ENCODE data around the gene PLEKHN1. TPM values are rescaled to one million over a fixed set of nuclear protein-coding genes. Genes with fewer than 3 reads are reported as not detected.

Gene PLEKHN1
- total RNA-seq, 1 experiment from 2014 or later: 9.1 TPM

- Histone ChIP-seq H3K4me3 (peak overlapping the region; percentile 29; the same call in 1 of the 2 replicates), H3K27me3 (ENCODE audit: insufficient read depth, low read depth) (no peaks in the 10 kb centered on the region), H3K4me2 (peak overlapping the region; percentile 56), H3F3A (ENCODE audit: insufficient read depth, low read depth) (peaks cover 41% of the 10 kb centered on the region), H3K9me2 (ENCODE audit: insufficient read depth) (no peaks in the 10 kb centered on the region), H3K79me2 (ENCODE audit: low read depth) (peaks cover 36% of the 10 kb centered on the region), H4K20me1 (ENCODE audit: insufficient read depth) (no peaks in the 10 kb centered on the region), H3K4me1 (replicated peaks; ENCODE audit: insufficient read depth) (peaks cover 26% of the 10 kb centered on the region), H3K9me3 (ENCODE audit: insufficient read depth, low read depth) (no peaks in the 10 kb centered on the region), H2AFZ (no peak overlapping the region; the same call in 1 of the 2 replicates), H3K36me3 (ENCODE audit: low read depth) (no peaks in the 10 kb centered on the region), H3K27ac (no peak overlapping the region)
- DNase-seq: peak; percentile 63 to 88
- BruUV-seq (replicated peaks): no TSS peak
- ChIA-PET CTCF (interaction anchor here (0.6 to 1.0 kb wide), 4 partner anchors 45 to 558 kb away, joined by 3 to 6 read pairs (median 4); partner anchors contain the start of gene RNF223), POLR2A (ENCODE audit: unreplicated experiment) (interaction anchor here (0.6 to 0.8 kb wide), 2 partner anchors 14 to 18 kb away, joined by 5 read pairs; no protein-coding TSS in a partner anchor)
- intact Hi-C loops (cut with micrococcal nuclease; ENCODE audit: unreplicated experiment): no loop called here
- TF ChIP-seq CTCF (conservative IDR thresholded peaks at IDR 0.05) (peak; percentile 63), EZH2 (IDR thresholded peaks at IDR 0.05; ENCODE audit: low read depth) (no peak)
Measured at GRCh38 chr1:1019122-1019999, 53.1 kb downstream of the PLEKHN1 start.

GRCh38 chr1:1020000-1020404, 53.7 kb downstream of the PLEKHN1 start, which contains the start of gene AGRN:
Gene AGRN (plus strand): TSS chr1:1020120. CDS start chr1:1020173, 53 bp downstream.
- TF ChIP-seq CTCF (conservative IDR thresholded peaks at IDR 0.05) (no peak), EZH2 (IDR thresholded peaks at IDR 0.05; ENCODE audit: low read depth) (no peak)
- Histone ChIP-seq H3K4me3 (peak within 1 kb of the TSS; percentile 80), H3K27ac (peak within 1 kb of the TSS; percentile 76), H3K27me3 (ENCODE audit: insufficient read depth, low read depth) (no peaks in the 10 kb centered on the region), H3F3A (ENCODE audit: insufficient read depth, low read depth) (peaks cover 40% of the 10 kb centered on the region), H3K36me3 (ENCODE audit: low read depth) (no peaks in the 10 kb centered on the region), H3K4me1 (replicated peaks; ENCODE audit: insufficient read depth) (peaks cover 32% of the 10 kb centered on the region), H2AFZ (peak within 1 kb of the TSS; percentile 42; the same call in 1 of the 2 replicates), H3K9me2 (ENCODE audit: insufficient read depth) (no peaks in the 10 kb centered on the region), H3K9me3 (ENCODE audit: insufficient read depth, low read depth) (no peaks in the 10 kb centered on the region), H3K79me2 (ENCODE audit: low read depth) (peaks cover 40% of the 10 kb centered on the region), H3K4me2 (peak within 1 kb of the TSS; percentile 95), H4K20me1 (ENCODE audit: insufficient read depth) (no peaks in the 10 kb centered on the region)
- intact Hi-C loops (cut with micrococcal nuclease; ENCODE audit: unreplicated experiment): loop anchor here (5.0 kb wide), 1 partner anchor 52 kb away; the partner anchor contains the start of gene RNF223
- DNase-seq: peak in 1 of 2 experiments; percentile 57
- ChIA-PET POLR2A (ENCODE audit: unreplicated experiment) (interaction anchor here (0.6 kb wide), 2 partner anchors 21 to 245 kb away, joined by 4 to 13 read pairs; no protein-coding TSS in a partner anchor), CTCF (interaction anchor here (0.7 kb wide), 1 partner anchor 54 kb away, joined by 6 read pairs; the partner anchor contains the start of gene RNF223)
- BruUV-seq (replicated peaks): no TSS peak

- peak overlapping the region; percentile 80 for H3K4me3 ChIP-seq
- no peaks in the 10 kb centered on the region for H3K9me2 ChIP-seq (ENCODE audit: insufficient read depth)
- no peaks in the 10 kb centered on the region for H4K20me1 ChIP-seq (ENCODE audit: insufficient read depth)
- TF ChIP-seq CTCF (conservative IDR thresholded peaks at IDR 0.05) (no peak), EZH2 (IDR thresholded peaks at IDR 0.05; ENCODE audit: low read depth) (no peak)
- peaks cover 35% of the 10 kb centered on the region for H3F3A ChIP-seq (ENCODE audit: insufficient read depth, low read depth)
- peaks cover 44% of the 10 kb centered on the region for H3K79me2 ChIP-seq (ENCODE audit: low read depth)
- H3K27ac ChIP-seq: peak overlapping the region; percentile 76
- no peaks in the 10 kb centered on the region for H3K36me3 ChIP-seq (ENCODE audit: low read depth)
- no peaks in the 10 kb centered on the region for H3K9me3 ChIP-seq (ENCODE audit: insufficient read depth, low read depth)
- no peaks in the 10 kb centered on the region for H3K27me3 ChIP-seq (ENCODE audit: insufficient read depth, low read depth)
- peak overlapping the region; percentile 95 for H3K4me2 ChIP-seq
- intact Hi-C loops (cut with micrococcal nuclease; ENCODE audit: unreplicated experiment): loop anchor here (1.0 to 5.0 kb wide), 2 partner anchors 52 to 288 kb away; partner anchors contain the start of genes PUSL1 and RNF223
- POLR2A ChIA-PET (ENCODE audit: unreplicated experiment): interaction anchor here (0.6 to 0.7 kb wide), 3 partner anchors 21 to 245 kb away, joined by 3 to 13 read pairs (median 4); no protein-coding TSS in a partner anchor
- BruUV-seq (replicated peaks): no TSS peak
- peaks cover 38% of the 10 kb centered on the region for H3K4me1 ChIP-seq (replicated peaks; ENCODE audit: insufficient read depth)
- no peak overlapping the region for H2AFZ ChIP-seq
- DNase-seq: peak in 1 of 2 experiments; percentile 36
- CTCF ChIA-PET: interaction anchor here (0.7 kb wide), 1 partner anchor 54 kb away, joined by 6 read pairs; the partner anchor contains the start of gene RNF223
Measured at GRCh38 chr1:1020415-1021009, 54.2 kb downstream of the PLEKHN1 start.
